Kasumi-1 (cell line): ENCODE data around the gene SLMAP.
A peak's percentile ranks its signal among the peaks of the same experiment; 100 is the strongest.

Source experiments
- DNase-seq, 2 experiments: peaks; one replicate each; lab custom pipeline; 2025; lab: John Stamatoyannopoulos, UW

The SLMAP gene

GRCh38 chr3:57961828-57962447, 205.8 kb downstream of the SLMAP start:
- peak; percentile 40 to 66 for DNase-seq

- DNase-seq = no peak
These were observed 206.3 kb downstream of the SLMAP start for GRCh38 chr3:57962448-57962834.

- no peak for DNase-seq
These were observed 207.8 kb downstream of the SLMAP start for GRCh38 chr3:57963811-57964346.

DNA sequence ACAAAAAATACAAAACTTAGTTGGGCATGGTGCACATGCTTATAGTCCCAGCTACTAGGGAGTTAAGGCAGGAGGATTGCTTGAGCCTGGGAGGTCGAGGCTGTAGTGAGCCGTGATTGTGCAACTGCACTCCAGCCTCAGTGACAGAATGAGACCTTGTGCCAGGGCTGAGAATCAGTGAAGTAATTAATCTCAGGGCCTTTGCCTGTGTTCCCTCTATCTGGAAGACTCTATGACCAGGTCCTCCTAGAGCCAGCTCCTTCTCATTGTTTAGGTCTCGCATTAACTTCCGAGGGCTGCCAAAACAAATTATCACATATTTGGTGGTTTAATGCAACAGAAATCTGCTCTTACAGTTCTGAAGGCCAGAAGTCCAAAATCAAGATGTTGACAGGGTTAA, 210.7 kb downstream of the SLMAP start:
- DNase-seq = no peak

GRCh38 chr3:57967590-57967989, 211.5 kb downstream of the SLMAP start:
- no peak for DNase-seq

GRCh38 chr3:57968501-57968900, 212.4 kb downstream of the SLMAP start:
- no peak for DNase-seq

GRCh38 chr3:57971975-57972374, 215.9 kb downstream of the SLMAP start:
- DNase-seq = no peak

GRCh38 chr3:57972531-57973111, 216.5 kb downstream of the SLMAP start:
- peak; percentile 39 to 65 for DNase-seq

- no peak for DNase-seq
These were observed 217.8 kb downstream of the SLMAP start for GRCh38 chr3:57973715-57974477.

DNA sequence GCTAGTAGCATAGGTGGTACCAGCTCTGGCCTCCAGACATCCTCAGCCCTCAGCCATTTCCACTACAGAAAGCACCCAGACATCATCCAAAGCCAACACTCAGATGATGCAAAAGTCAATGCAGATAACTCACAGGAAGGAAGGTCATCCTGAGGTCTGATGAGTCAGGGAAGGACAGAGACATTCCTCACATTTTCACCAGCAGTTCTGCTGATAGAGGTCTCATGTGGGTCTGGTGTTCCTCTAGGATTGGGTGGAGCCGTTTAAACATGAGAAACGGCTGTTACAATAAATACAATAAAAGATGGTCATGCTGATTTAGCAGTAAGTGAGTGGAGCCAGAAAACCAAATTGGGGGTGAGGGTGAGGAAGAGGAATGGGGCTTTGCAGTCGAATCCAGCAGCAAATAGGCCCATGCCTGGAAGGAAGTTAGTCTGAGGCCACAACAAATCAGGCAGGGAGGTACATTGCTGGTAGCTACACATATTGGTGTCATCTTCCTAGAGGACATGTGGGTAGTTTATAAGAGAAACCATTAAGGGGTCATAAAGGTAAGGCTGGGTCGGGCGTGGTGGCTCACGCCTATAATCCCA, 218.8 kb downstream of the SLMAP start:
- DNase-seq = no peak

DNA sequence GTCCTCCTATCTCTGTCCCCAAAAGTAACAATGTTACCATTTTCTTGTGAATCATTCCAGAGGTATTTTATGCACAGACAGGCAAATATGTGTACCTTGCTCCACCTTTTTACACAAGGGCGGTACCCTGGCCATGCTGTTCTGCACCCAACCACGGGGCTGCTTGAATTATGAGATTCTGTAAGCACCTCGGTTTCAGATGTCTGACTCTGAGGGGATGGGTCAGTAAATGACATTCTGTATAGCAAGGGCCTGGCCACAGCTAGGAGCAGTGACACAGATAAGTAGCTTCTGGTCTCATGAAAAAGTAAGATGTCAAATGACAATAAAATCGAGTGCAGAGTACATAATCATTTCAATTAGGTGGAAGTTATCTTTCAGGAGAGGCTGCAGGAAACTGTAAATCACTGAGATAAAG, 221.7 kb downstream of the SLMAP start:
- no peak for DNase-seq

- no peak for DNase-seq
These were observed 222.2 kb downstream of the SLMAP start for GRCh38 chr3:57978316-57978715.
